CD4-positive, alpha-beta T cell treated with Interferon gamma for 1 hour (primary cell): ENCODE results near the gene C1GALT1.

Source experiments
- DNase-seq: peaks from one replicate; pipeline ENCODE4 v3.0.0-alpha.2; 2020

Gene C1GALT1

GRCh38 chr7:7290429-7291122 is 108.2 kb downstream of the C1GALT1 start:
- DNase-seq: no peak

GRCh38 chr7:7292085-7292484 is 109.7 kb downstream of the C1GALT1 start:
- no peak for DNase-seq

- DNase-seq: no peak
These were observed 110.3 kb downstream of the C1GALT1 start for GRCh38 chr7:7292608-7293007.

- DNase-seq: no peak
These were observed 110.7 kb downstream of the C1GALT1 start for GRCh38 chr7:7293092-7293491.

GRCh38 chr7:7294911-7295310 is 112.6 kb downstream of the C1GALT1 start:
- DNase-seq: no peak
